ENCODE measurements around the gene CCBE1. TPM values are rescaled to one million over a fixed set of nuclear protein-coding genes. Genes with fewer than 3 reads are reported as not detected.
"Not testable (repeated sequence)": the region's sequence is repeated elsewhere in the genome, so short reads cannot be mapped to it uniquely, and the experiment has no call there.

CCBE1 gene
- total and polyA plus RNA-seq, 9 of the 15 experiments (the other 6 are each of a cell fraction or from before 2014, with no cell fraction given), result 0.20 TPM; not detected in 8

- POLR2A ChIA-PET, result no interaction called here
- H3K27ac ChIP-seq (ENCODE audit: extremely low read depth, low read depth, low read length), result no peak overlapping the region
Observed at GRCh38 chr18:59715445-59715844, 18.2 kb upstream of the CCBE1 start.

GRCh38 chr18:59714096-59714495 is 16.9 kb upstream of the CCBE1 start:
- CTCF ChIA-PET (ENCODE audit: low intra/inter-chr PET ratio); in situ Hi-C loops (cut with MboI); DNase-seq (ENCODE audit: extremely low read depth in 1 of 4, low spot score in 3 of 4); POLR2A ChIA-PET; H3K4me2 ChIP-seq (ENCODE audit: insufficient read depth, low read length); H3K79me2 ChIP-seq (ENCODE audit: control insufficient read depth, insufficient read depth, low read length); intact Hi-C loops (cut with micrococcal nuclease); H4K20me1 ChIP-seq (replicated peaks; ENCODE audit: control insufficient read depth, insufficient read depth, low read length); FAIRE-seq; H3K27ac ChIP-seq (ENCODE audit: extremely low read depth, low read depth, low read length); H3K9me3 ChIP-seq (replicated peaks; ENCODE audit: control insufficient read depth, insufficient read depth, low read depth, low read length); H3K4me3 ChIP-seq; H3K9ac ChIP-seq (ENCODE audit: insufficient read depth in 1 of 2, low read depth in 2 of 2, low read length in 2 of 2); H3K9me1 ChIP-seq (ENCODE audit: control insufficient read depth, insufficient read depth, low read length); ATAC-seq; H2AFZ ChIP-seq (ENCODE audit: low read depth, low read length); H3K27me3 ChIP-seq (ENCODE audit: control insufficient read depth in 2 of 2, insufficient read depth in 2 of 2, low read length in 2 of 2); H3K4me1 ChIP-seq (replicated peaks in 1 of 2; ENCODE audit: control insufficient read depth in 2 of 2, insufficient read depth in 2 of 2, low read length in 2 of 2); H3K36me3 ChIP-seq (ENCODE audit: control insufficient read depth, insufficient read depth, low read length); BruUV-seq (replicated peaks): not testable (repeated sequence)
- 5% methylated on average over 11 of the region's 28 CpGs for WGBS (ENCODE audit: insufficient coverage, low coverage, missing lambda C conversion rate)

More at GRCh38 chr18:59715445-59715844, 18.2 kb upstream of the CCBE1 start:
- Histone ChIP-seq H3K4me3 (no peak overlapping the region), H3K4me1 (replicated peaks in 1 of 2; ENCODE audit: control insufficient read depth in 2 of 2, insufficient read depth in 2 of 2, low read length in 2 of 2) (no peaks in the 10 kb centered on the region), H3K79me2 (ENCODE audit: control insufficient read depth, insufficient read depth, low read length) (no peaks in the 10 kb centered on the region), H3K9me1 (ENCODE audit: control insufficient read depth, insufficient read depth, low read length) (no peaks in the 10 kb centered on the region), H3K4me2 (ENCODE audit: insufficient read depth, low read length) (no peak overlapping the region), H2AFZ (ENCODE audit: low read depth, low read length) (no peak overlapping the region), H3K9ac (ENCODE audit: insufficient read depth in 1 of 2, low read depth in 2 of 2, low read length in 2 of 2) (no peak overlapping the region), H3K9me3 (replicated peaks; ENCODE audit: control insufficient read depth, insufficient read depth, low read depth, low read length) (no peaks in the 10 kb centered on the region), H4K20me1 (replicated peaks; ENCODE audit: control insufficient read depth, insufficient read depth, low read length) (no peaks in the 10 kb centered on the region), H3K27me3 (ENCODE audit: control insufficient read depth in 2 of 2, insufficient read depth in 2 of 2, low read length in 2 of 2) (peaks cover 0 to 6% of the 10 kb centered on the region in 2 experiments; a peak in 2 of 5 replicates), H3K36me3 (ENCODE audit: control insufficient read depth, insufficient read depth, low read length) (no peaks in the 10 kb centered on the region)
- TF ChIP-seq THRAP3 (IDR thresholded peaks at IDR 0.05; ENCODE audit: borderline replicate concordance) (no peak), POLR2B (IDR thresholded peaks at IDR 0.05; ENCODE audit: low read depth, partially characterized antibody) (no peak), HMG20B (CRISPR knock-in tag; IDR thresholded peaks at IDR 0.05) (no peak), SETDB1 (IDR thresholded peaks at IDR 0.05; ENCODE audit: low read length) (no peak), ZNF165 (CRISPR knock-in tag; IDR thresholded peaks at IDR 0.05; ENCODE audit: borderline replicate concordance) (no peak), ZNF79 (CRISPR knock-in tag; IDR thresholded peaks at IDR 0.05; ENCODE audit: low read depth) (no peak), ZNF184 (CRISPR knock-in tag; IDR thresholded peaks at IDR 0.05) (no peak), ZNF511 (CRISPR knock-in tag; IDR thresholded peaks at IDR 0.05) (no peak), YBX1 (IDR thresholded peaks at IDR 0.05) (no peak), ILF3 (IDR thresholded peaks at IDR 0.05; ENCODE audit: borderline replicate concordance) (no peak)
- no TSS peak for BruUV-seq (replicated peaks)
- DNase-seq (ENCODE audit: extremely low read depth in 1 of 4, low spot score in 3 of 4) (no peak), FAIRE-seq (no peak), ATAC-seq (no peak)
- in situ Hi-C loops (cut with MboI) (no loop called here), intact Hi-C loops (cut with micrococcal nuclease) (no loop called here)
- CTCF ChIA-PET (ENCODE audit: low intra/inter-chr PET ratio), result no interaction called here
- 2% methylated on average over 7 of the region's 7 CpGs for WGBS (ENCODE audit: insufficient coverage, low coverage, missing lambda C conversion rate)
